Measurements from ENCODE around the gene GSG1. TPM values are rescaled to one million over a fixed set of nuclear protein-coding genes. Genes with fewer than 3 reads are reported as not detected.

Gene GSG1
- total RNA-seq, 1 experiment from 2014 or later = 0.22 TPM

Other genes with a start within 250 kb of the GSG1 start
- 0.09 and 0.13 TPM in 2 replicates for gene GPRC5A, start 212.1 kb downstream of the GSG1 start, total RNA-seq (2021)
- gene GPRC5D, start 151.5 kb downstream of the GSG1 start, total RNA-seq (2021) = not detected in 2 replicates
- gene HEBP1, start 103.4 kb downstream of the GSG1 start, total RNA-seq (2021) = 20.2 and 22.2 TPM in 2 replicates
- 20.2 and 20.8 TPM in 2 replicates for gene FAM234B, start 59.3 kb downstream of the GSG1 start, total RNA-seq (2021)
- 0.63 and 0.75 TPM in 2 replicates for gene EMP1, start 93.1 kb upstream of the GSG1 start, total RNA-seq (2021)